HG03196 (cell line): ENCODE results near the gene TMA16.
A peak's percentile ranks its signal among the peaks of the same experiment; 100 is the strongest.

Source experiments
- ATAC-seq: cut with Tn5 transposase; IDR thresholded peaks from one replicate; pipeline ENCODE4 v1.9.1; 2021; ENCODE audit not compliant: unreplicated experiment

TMA16 gene

GRCh38 chr4:163558539-163559044 is 64.1 kb downstream of the TMA16 start:
- no peak for ATAC-seq

GRCh38 chr4:163562496-163562895 is 68.0 kb downstream of the TMA16 start:
- ATAC-seq = no peak

- no peak for ATAC-seq
Measured at GRCh38 chr4:163563592-163563991, 69.1 kb downstream of the TMA16 start.

GRCh38 chr4:163564221-163564720 is 69.8 kb downstream of the TMA16 start:
- no peak for ATAC-seq

GRCh38 chr4:163565226-163566135 is 71.0 kb downstream of the TMA16 start:
- ATAC-seq = no peak

GRCh38 chr4:163566257-163566796 is 71.8 kb downstream of the TMA16 start:
- ATAC-seq = no peak

- peak; percentile 65 for ATAC-seq
Measured at GRCh38 chr4:163568843-163569242, 74.4 kb downstream of the TMA16 start.
